Epithelial cell of esophagus (primary cell): ENCODE results near the gene RPL3.

Experiments
- DNase-seq: peaks from one replicate; pipeline ENCODE4 v3.0.0; 2010; ENCODE audit warnings: low read depth
- H3K4me3 ChIP-seq: 2 replicates; pipeline ENCODE4 v1.5.1; 2011; ENCODE audit warnings: mild to moderate bottlenecking, low read length, control low read depth
- CTCF ChIP-seq: IDR thresholded peaks from 2 replicates; pipeline ENCODE4 v1.5.1; 2011; ENCODE audit warnings: low read depth, mild to moderate bottlenecking, low read length, control low read depth, inconsistent platforms; ENCODE audit not compliant: insufficient read depth; ENCODE audit errors: missing control alignments

The RPL3 gene

GRCh38 chr22:39266398-39267030 is 52.9 kb downstream of the RPL3 start:
- H3K4me3 ChIP-seq = no peak overlapping the region
- DNase-seq = no peak
- no peak for TF ChIP-seq CTCF

GRCh38 chr22:39265143-39265886 is 54.1 kb downstream of the RPL3 start:
- no peak for TF ChIP-seq CTCF
- H3K4me3 ChIP-seq = no peak overlapping the region
- DNase-seq = no peak

- H3K4me3 ChIP-seq = no peak overlapping the region
- no peak for DNase-seq
- no peak for TF ChIP-seq CTCF
These were observed 54.9 kb downstream of the RPL3 start for GRCh38 chr22:39264349-39265038.

- no peak for DNase-seq
- TF ChIP-seq CTCF = no peak
- H3K4me3 ChIP-seq = no peak overlapping the region
These were observed 55.6 kb downstream of the RPL3 start for GRCh38 chr22:39263626-39264348.
